ENCODE results near the gene MT1F.

MT1F gene

DNA sequence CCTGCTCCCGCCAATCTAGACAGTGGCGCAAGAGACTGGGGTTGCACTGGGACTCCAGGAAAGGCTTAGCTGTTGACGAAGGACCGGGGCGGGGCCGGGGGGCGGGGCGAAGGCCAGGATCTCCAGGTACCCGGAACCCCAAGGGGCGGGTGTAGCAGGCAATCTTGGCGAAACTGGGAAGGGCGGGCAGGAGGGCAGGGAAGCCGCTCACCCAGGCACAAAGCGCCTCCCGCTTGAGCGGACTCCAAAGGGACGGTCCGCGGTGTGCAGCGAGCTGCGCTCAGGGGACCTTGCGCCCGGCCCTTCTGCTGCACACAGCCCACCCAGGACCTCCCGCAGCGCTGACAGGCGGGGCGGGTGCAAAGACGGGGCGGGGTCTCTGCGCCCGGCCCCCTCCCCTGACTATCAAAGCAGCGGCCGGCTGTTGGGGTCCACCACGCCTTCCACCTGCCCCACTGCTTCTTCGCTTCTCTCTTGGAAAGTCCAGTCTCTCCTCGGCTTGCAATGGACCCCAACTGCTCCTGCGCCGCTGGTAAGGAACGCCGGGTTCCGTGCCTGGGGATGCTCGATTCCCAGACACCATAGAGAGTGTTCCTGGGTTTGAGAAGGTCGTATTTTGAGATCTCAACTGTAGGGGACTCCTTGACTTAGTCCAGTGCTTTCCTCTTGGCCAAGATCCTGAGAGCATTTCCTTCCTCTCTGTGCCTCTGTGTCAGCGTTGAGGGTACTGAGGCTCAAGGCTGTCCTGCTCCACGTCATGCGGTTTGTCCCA, at the start of gene MT1F:
Gene MT1F, plus strand, starts transcription at position 405 of the 772 bp plus-strand sequence. Its CDS starts 100 bp downstream, at position 505.
- H2AFZ ChIP-seq (ENCODE audit: low read depth, low read length) = peak within 1 kb of the TSS; percentile 63
- H3K9me3 ChIP-seq (ENCODE audit: insufficient read depth, low read length) = no peaks in the 10 kb centered on the region
- H3K27me3 ChIP-seq (ENCODE audit: low read depth, low read length) = peaks cover 38% of the 10 kb centered on the region
- H3K27ac ChIP-seq (ENCODE audit: low read length) = no peak within 1 kb of the TSS
- peak within 1 kb of the TSS; percentile 57 for H3K9ac ChIP-seq (ENCODE audit: low read length)
- H3K79me2 ChIP-seq (ENCODE audit: low read length) = no peaks in the 10 kb centered on the region
- no peaks in the 10 kb centered on the region for H4K20me1 ChIP-seq (ENCODE audit: insufficient read depth, low read length)
- no peaks in the 10 kb centered on the region for H3K36me3 ChIP-seq (replicated peaks; ENCODE audit: low read depth, low read length)
- TF ChIP-seq CTCF (IDR thresholded peaks at IDR 0.05; ENCODE audit: low read depth, low read length) (no peak), EZH2phosphoT487 (IDR thresholded peaks at IDR 0.05; ENCODE audit: low read depth) (no peak)
- H3K4me2 ChIP-seq (ENCODE audit: low read length) = peak within 1 kb of the TSS; percentile 87
- H3K4me3 ChIP-seq (ENCODE audit: low read length) = peak within 1 kb of the TSS; percentile 83
- H3K4me1 ChIP-seq (ENCODE audit: low read length) = peaks cover 7% of the 10 kb centered on the region; the same call in 1 of the 2 replicates

- Histone ChIP-seq H4K20me1 (ENCODE audit: insufficient read depth, low read length) (no peaks in the 10 kb centered on the region), H3K36me3 (replicated peaks; ENCODE audit: low read depth, low read length) (no peaks in the 10 kb centered on the region), H3K27me3 (ENCODE audit: low read depth, low read length) (no peaks in the 10 kb centered on the region), H2AFZ (ENCODE audit: low read depth, low read length) (peak within 1 kb of the TSS; percentile 98), H3K4me1 (ENCODE audit: low read length) (peaks cover 27% of the 10 kb centered on the region), H3K9me3 (ENCODE audit: insufficient read depth, low read length) (no peaks in the 10 kb centered on the region), H3K9ac (ENCODE audit: low read length) (peak within 1 kb of the TSS; percentile 79), H3K79me2 (ENCODE audit: low read length) (no peaks in the 10 kb centered on the region), H3K4me3 (ENCODE audit: low read length) (peak within 1 kb of the TSS; percentile 89), H3K4me2 (ENCODE audit: low read length) (peak within 1 kb of the TSS; percentile 100), H3K27ac (ENCODE audit: low read length) (peak within 1 kb of the TSS; percentile 40; the same call in 1 of the 2 replicates)
- TF ChIP-seq CTCF (IDR thresholded peaks at IDR 0.05; ENCODE audit: low read depth, low read length) (no peak), EZH2phosphoT487 (IDR thresholded peaks at IDR 0.05; ENCODE audit: low read depth) (no peak)
Measured at GRCh38 chr16:56608043-56608875, 49.5 kb upstream of the MT1F start, which contains the start of gene MT2A. Gene MT2A (plus strand): TSS chr16:56608584. CDS start chr16:56608656, 72 bp downstream.

DNA sequence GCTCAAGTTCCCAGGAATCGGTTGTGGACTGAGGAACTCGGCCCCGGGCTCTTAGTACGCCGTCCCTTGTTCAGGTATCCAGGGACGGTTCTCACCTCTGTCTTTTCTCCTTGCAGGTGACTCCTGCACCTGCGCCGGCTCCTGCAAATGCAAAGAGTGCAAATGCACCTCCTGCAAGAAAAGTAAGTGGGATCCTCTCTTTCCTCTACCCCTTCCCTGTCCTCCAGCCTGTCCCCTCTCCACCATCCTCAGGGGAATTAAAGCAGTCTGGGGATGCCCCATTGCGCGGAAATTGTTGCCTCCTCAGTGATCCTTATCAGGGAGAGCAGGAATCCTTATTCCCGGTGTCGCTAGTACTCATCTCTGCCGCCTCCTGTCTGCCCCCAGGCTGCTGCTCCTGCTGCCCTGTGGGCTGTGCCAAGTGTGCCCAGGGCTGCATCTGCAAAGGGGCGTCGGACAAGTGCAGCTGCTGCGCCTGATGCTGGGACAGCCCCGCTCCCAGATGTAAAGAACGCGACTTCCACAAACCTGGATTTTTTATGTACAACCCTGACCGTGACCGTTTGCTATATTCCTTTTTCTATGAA, 48.8 kb upstream of the MT1F start:
- peak overlapping the region; percentile 100 for H3K4me2 ChIP-seq (ENCODE audit: low read length)
- no peaks in the 10 kb centered on the region for H3K79me2 ChIP-seq (ENCODE audit: low read length)
- H4K20me1 ChIP-seq (ENCODE audit: insufficient read depth, low read length) = no peaks in the 10 kb centered on the region
- no peaks in the 10 kb centered on the region for H3K27me3 ChIP-seq (ENCODE audit: low read depth, low read length)
- 0 out of 2 replicates have a peak overlapping the region, but pooled peaks have one; percentile 14 for H3K27ac ChIP-seq (ENCODE audit: low read length)
- H3K4me3 ChIP-seq (ENCODE audit: low read length) = peak overlapping the region; percentile 89
- H3K36me3 ChIP-seq (replicated peaks; ENCODE audit: low read depth, low read length) = no peaks in the 10 kb centered on the region
- peaks cover 27% of the 10 kb centered on the region for H3K4me1 ChIP-seq (ENCODE audit: low read length)
- H2AFZ ChIP-seq (ENCODE audit: low read depth, low read length) = peak overlapping the region; percentile 86; the same call in 1 of the 2 replicates
- TF ChIP-seq EZH2phosphoT487 (IDR thresholded peaks at IDR 0.05; ENCODE audit: low read depth) (no peak), CTCF (IDR thresholded peaks at IDR 0.05; ENCODE audit: low read depth, low read length) (no peak)
- H3K9ac ChIP-seq (ENCODE audit: low read length) = peak overlapping the region; percentile 79
- no peaks in the 10 kb centered on the region for H3K9me3 ChIP-seq (ENCODE audit: insufficient read depth, low read length)
